K562 (cell line): ENCODE results near the gene SND1. TPM values are rescaled to one million over a fixed set of nuclear protein-coding genes. Genes with fewer than 3 reads are reported as not detected.

Experiments
- ATAC-seq: fragments of 200-7000 bp; cut with Tn5 transposase; 3 replicates; pipeline ENCODE4 v1.9.1; 2020; ENCODE audit warnings: moderate library complexity
- BruUV-seq: library from RNA; stranded (reverse); fragments of 400-500 nt; replicated peaks from 2 replicates; lab custom pipeline; 2021; lab: Mats Ljungman, UMichigan
- CTCF ChIA-PET: fragments of 300-600 bp; formaldehyde crosslinking; extraction: SDS; loops from one replicate; lab custom pipeline; 2021; ENCODE audit warnings: low intra/inter-chr PET ratio; lab: Yijun Ruan, JAX
- POLR2A ChIA-PET: fragments of 300-600, 350-650 bp; sonication (Branson Sonifier 250); formaldehyde crosslinking; extraction: SDS; loops from one replicate; lab custom pipeline; 2021; ENCODE audit warnings: antibody characterized with exemption, inconsistent platforms; lab: Yijun Ruan, JAX
- DNase-seq, 4 experiments: peaks; one replicate each; pipeline versions ENCODE4 v3.0.0 to v3.0.0-alpha.2; 2011 to 2018; ENCODE audit warnings: low spot score in 3 of 4, mixed read lengths in 3 of 4; ENCODE audit errors: extremely low read depth in 1 of 4
- FAIRE-seq: peaks from 2 replicates; lab custom pipeline; 2011; peaks lifted over from hg19 to GRCh38; lab: Jason Lieb, UNC
- H2AFZ ChIP-seq: 2 replicates; pipeline ENCODE4 v1.6.0; 2011; ENCODE audit warnings: low read depth, low read length, control low read depth, inconsistent platforms
- H3K27ac ChIP-seq: fragments of 200-600 bp; 3 replicates; pipeline ENCODE4 v1.8.0; 2011; ENCODE audit warnings: low read depth, mild to moderate bottlenecking, control low read depth, inconsistent platforms, low read length, moderate library complexity, mixed read lengths; ENCODE audit errors: extremely low read depth
- H3K27me3 ChIP-seq, 2 experiments: fragments of 300-600 bp in 1 of 2; 2 replicates in 1 of 2; 3 replicates in 1 of 2; pipeline versions ENCODE4 v1.6.0 to v1.8.0; 2011; ENCODE audit warnings: inconsistent platforms in 2 of 2, low read length in 2 of 2, mild to moderate bottlenecking in 1 of 2, mixed read lengths in 1 of 2, moderate library complexity in 1 of 2; ENCODE audit not compliant: control insufficient read depth in 2 of 2, insufficient read depth in 2 of 2
- H3K36me3 ChIP-seq: fragments of 300-600 bp; 3 replicates; pipeline ENCODE4 v1.8.0; 2011; ENCODE audit warnings: mild to moderate bottlenecking, low read length, inconsistent platforms; ENCODE audit not compliant: control insufficient read depth, insufficient read depth
- H3K4me1 ChIP-seq, 2 experiments: fragments of 200-600 bp in 1 of 2; replicated peaks in 1 of 2; 2 replicates in 1 of 2; 3 replicates in 1 of 2; pipeline versions ENCODE4 v1.5.1 to v1.8.0; 2011; ENCODE audit warnings: inconsistent platforms in 2 of 2, low read length in 2 of 2, mild to moderate bottlenecking in 1 of 2, mixed read lengths in 1 of 2, moderate library complexity in 1 of 2; ENCODE audit not compliant: control insufficient read depth in 2 of 2, insufficient read depth in 2 of 2
- H3K4me2 ChIP-seq: 2 replicates; pipeline ENCODE4 v1.6.1; 2011; ENCODE audit warnings: low read length, control low read depth, inconsistent platforms, mixed read lengths; ENCODE audit not compliant: insufficient read depth
- H3K4me3 ChIP-seq: fragments of 200-600 bp; sonication (generic), shearing (Covaris generic); 2 replicates; pipeline ENCODE4 v1.5.1; 2016; ENCODE audit warnings: control low read depth, inconsistent platforms
- H3K79me2 ChIP-seq: fragments of 200-600 bp; 3 replicates; pipeline ENCODE4 v1.8.0; 2011; ENCODE audit warnings: low read length, inconsistent platforms; ENCODE audit not compliant: control insufficient read depth, insufficient read depth
- H3K9ac ChIP-seq, 2 experiments: 2 replicates each; pipeline versions ENCODE4 v1.6.0 to v1.6.1; 2011; ENCODE audit warnings: low read depth in 2 of 2, low read length in 2 of 2, control low read depth in 1 of 2, inconsistent platforms in 1 of 2, mild to moderate bottlenecking in 1 of 2, mixed read lengths in 1 of 2; ENCODE audit not compliant: insufficient read depth in 1 of 2
- H3K9me1 ChIP-seq: one replicate; pipeline ENCODE4 v1.6.0; 2011; ENCODE audit warnings: inconsistent platforms, mild to moderate bottlenecking, low read length, moderate library complexity; ENCODE audit not compliant: control insufficient read depth, insufficient read depth
- H3K9me3 ChIP-seq: replicated peaks from 2 replicates; pipeline ENCODE4 v1.5.1; 2011; ENCODE audit warnings: low read depth, low read length, inconsistent platforms; ENCODE audit not compliant: control insufficient read depth, insufficient read depth
- H4K20me1 ChIP-seq: replicated peaks from 2 replicates; pipeline ENCODE4 v1.6.1; 2011; ENCODE audit warnings: low read length, inconsistent platforms, mixed read lengths; ENCODE audit not compliant: control insufficient read depth, insufficient read depth
- CHD4 ChIP-seq: fragments of 200-600 bp; sonication (generic); IDR thresholded peaks from 3 replicates; pipeline ENCODE4 v1.6.1; 2012; ENCODE audit warnings: low read depth, mild to moderate bottlenecking, mixed read lengths, low read length, inconsistent platforms; ENCODE audit not compliant: insufficient read depth, insufficient replicate concordance, poor library complexity, severe bottlenecking
- KDM1A ChIP-seq, 2 experiments: fragments of 450-650 bp; IDR thresholded peaks; 2 replicates each; pipeline ENCODE4 v1.6.1; 2016; ENCODE audit warnings: mild to moderate bottlenecking in 2 of 2
- KDM5B ChIP-seq: fragments of 200-600 bp; sonication (generic); IDR thresholded peaks from 2 replicates; pipeline ENCODE4 v1.6.1; 2012; ENCODE audit warnings: low read depth, mild to moderate bottlenecking, moderate library complexity, low read length, control low read depth, inconsistent platforms; ENCODE audit not compliant: insufficient replicate concordance
- RCOR1 ChIP-seq, 2 experiments: IDR thresholded peaks; 2 replicates each; pipeline ENCODE4 v1.6.1; 2012; ENCODE audit warnings: low read depth in 2 of 2, low read length in 2 of 2, borderline replicate concordance in 1 of 2, improper control_type of control experiment in 1 of 2
- ZNF347 ChIP-seq: fragments of 450-650 bp; formaldehyde crosslinking; IDR thresholded peaks from 2 replicates; pipeline ENCODE4 v1.4.0; 2020; ENCODE audit warnings: low read depth, mild to moderate bottlenecking, moderate library complexity
- WGBS: fragments of 100-300 bp; shearing (Covaris generic); methylation state at CpG from one replicate; pipeline ENCODE4 v1.1.6; 2016; ENCODE audit warnings: low coverage, mixed read lengths; ENCODE audit not compliant: insufficient coverage; ENCODE audit errors: missing lambda C conversion rate; 5-methylcytosine and 5-hydroxymethylcytosine counted together
- in situ Hi-C: fragments of 300-500 bp; cut with MboI; formaldehyde crosslinking; loops from 4 replicates; pipeline ENCODE4 v1.15.0; 2018; ENCODE audit warnings: inconsistent platforms, mixed read lengths
- intact Hi-C: fragments of 100-400 bp; cut with micrococcal nuclease; formaldehyde crosslinking; loops from 2 replicates; pipeline ENCODE4 v1.14.2; 2022
- polyA plus RNA-seq, 8 experiments: library from polyadenylated mRNA; depleted of rRNA in 4 of 8; stranded (reverse) in 5 of 8; unstranded in 3 of 8; fragments of >200 nt; fragmentation: Nextera tagmentation in 2 of 8; fragmentation: Illumina TruSeq in 1 of 8; extraction: Ambion mirVana in 2 of 8; extraction: Trizol in 1 of 8; gene quantifications; 2 replicates each; pipeline versions ENCODE4 v1.2.1 to v1.2.3, GENCODE V29; 2011 to 2014; ENCODE audit warnings: inconsistent platforms in 1 of 8, missing spikeins in 1 of 8
- total RNA-seq, 7 experiments: library from RNA; depleted of rRNA in 6 of 7; stranded (reverse); fragments of >200 nt in 6 of 7; fragmentation: Illumina TruSeq in 2 of 7; extraction: Trizol in 2 of 7; gene quantifications; 2 replicates each; pipeline versions ENCODE4 v1.2.1 to v1.2.3, GENCODE V29; 2011 to 2021; ENCODE audit warnings: low replicate concordance in 1 of 7
- TF ChIP-seq, protein P1 (sequence below): sonication (generic); formaldehyde crosslinking; IDR thresholded peaks from 2 replicates; pipeline ENCODE4 v1.8.0; 2022; ENCODE audit warnings: missing genetic modification reagents, mild to moderate bottlenecking, borderline replicate concordance
- TF ChIP-seq, protein P2 (sequence below): sonication (generic); formaldehyde crosslinking; IDR thresholded peaks from 2 replicates; pipeline ENCODE4 v1.8.0; 2023; ENCODE audit warnings: missing genetic modification reagents, mild to moderate bottlenecking, borderline replicate concordance
- TF ChIP-seq, protein P3 (sequence below): sonication (generic); formaldehyde crosslinking; IDR thresholded peaks from 2 replicates; pipeline ENCODE4 v1.9.0; 2022; ENCODE audit warnings: mild to moderate bottlenecking, missing genetic modification reagents

SND1 gene
- total and polyA plus RNA-seq, 9 of the 15 experiments (the other 6 are each of a cell fraction or from before 2014, with no cell fraction given) = 46.5 to 307 (median 191) TPM

DNA sequence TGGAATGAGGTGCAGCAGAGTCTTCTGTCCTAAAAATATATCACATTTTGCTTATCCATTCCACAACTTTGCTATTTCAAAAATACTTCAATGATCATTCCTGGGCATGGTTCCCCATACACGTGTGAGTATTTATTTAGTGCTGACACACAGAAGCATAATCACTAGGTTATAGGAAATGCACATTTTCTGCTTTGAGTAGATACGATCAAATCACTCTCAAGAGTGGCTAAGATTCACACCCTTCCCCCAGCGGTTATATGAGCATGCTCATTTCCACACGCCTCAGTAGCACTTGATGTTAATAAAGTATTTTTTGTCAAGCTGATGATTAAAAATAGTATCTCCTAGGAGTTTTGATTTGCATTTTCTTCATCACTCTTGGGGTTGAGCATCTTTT lies 472.8 kb downstream of the SND1 start:
- no peak for DNase-seq
- in situ Hi-C loops = no loop called here
- Histone ChIP-seq H3K9ac (no peak overlapping the region), H3K27ac (no peak overlapping the region), H3K27me3 (peaks cover 30 to 45% of the 10 kb centered on the region in 2 experiments), H3K4me2 (no peak overlapping the region), H3K9me3 (no peaks in the 10 kb centered on the region), H3K9me1 (no peaks in the 10 kb centered on the region), H3K4me3 (no peak overlapping the region), H4K20me1 (0 out of 2 replicates have a peak, but pooled peaks cover 3% of the 10 kb centered on the region), H3K4me1 (peaks cover 0 to 5% of the 10 kb centered on the region in 2 experiments; a peak in 2 of 5 replicates), H2AFZ (no peak overlapping the region), H3K79me2 (no peaks in the 10 kb centered on the region)
- no peak for FAIRE-seq
- BruUV-seq = no TSS peak
- ChIA-PET POLR2A (no interaction called here), CTCF (no interaction called here)
- 3% methylated on average over 4 of the region's 4 CpGs for WGBS
- no peak for ATAC-seq
- TF ChIP-seq CHD4 = no peak
- peak; percentile 65 to 76 for TF ChIP-seq KDM1A (IDR thresholded peaks at IDR 0.05)
- no peak for TF ChIP-seq KDM5B
- TF ChIP-seq RCOR1 (IDR thresholded peaks at IDR 0.05; ENCODE audit: borderline replicate concordance in 1 of 2, low read depth in 2 of 2, low read length in 2 of 2) = peak in 1 of 2 experiments; percentile 79; a peak in 2 of 4 replicates
- TF ChIP-seq, protein P1, sequence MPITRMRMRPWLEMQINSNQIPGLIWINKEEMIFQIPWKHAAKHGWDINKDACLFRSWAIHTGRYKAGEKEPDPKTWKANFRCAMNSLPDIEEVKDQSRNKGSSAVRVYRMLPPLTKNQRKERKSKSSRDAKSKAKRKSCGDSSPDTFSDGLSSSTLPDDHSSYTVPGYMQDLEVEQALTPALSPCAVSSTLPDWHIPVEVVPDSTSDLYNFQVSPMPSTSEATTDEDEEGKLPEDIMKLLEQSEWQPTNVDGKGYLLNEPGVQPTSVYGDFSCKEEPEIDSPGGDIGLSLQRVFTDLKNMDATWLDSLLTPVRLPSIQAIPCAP (CRISPR knock-in tag) = no peak
- no peak for TF ChIP-seq ZNF347 (CRISPR knock-in tag)
- TF ChIP-seq, protein P2, sequence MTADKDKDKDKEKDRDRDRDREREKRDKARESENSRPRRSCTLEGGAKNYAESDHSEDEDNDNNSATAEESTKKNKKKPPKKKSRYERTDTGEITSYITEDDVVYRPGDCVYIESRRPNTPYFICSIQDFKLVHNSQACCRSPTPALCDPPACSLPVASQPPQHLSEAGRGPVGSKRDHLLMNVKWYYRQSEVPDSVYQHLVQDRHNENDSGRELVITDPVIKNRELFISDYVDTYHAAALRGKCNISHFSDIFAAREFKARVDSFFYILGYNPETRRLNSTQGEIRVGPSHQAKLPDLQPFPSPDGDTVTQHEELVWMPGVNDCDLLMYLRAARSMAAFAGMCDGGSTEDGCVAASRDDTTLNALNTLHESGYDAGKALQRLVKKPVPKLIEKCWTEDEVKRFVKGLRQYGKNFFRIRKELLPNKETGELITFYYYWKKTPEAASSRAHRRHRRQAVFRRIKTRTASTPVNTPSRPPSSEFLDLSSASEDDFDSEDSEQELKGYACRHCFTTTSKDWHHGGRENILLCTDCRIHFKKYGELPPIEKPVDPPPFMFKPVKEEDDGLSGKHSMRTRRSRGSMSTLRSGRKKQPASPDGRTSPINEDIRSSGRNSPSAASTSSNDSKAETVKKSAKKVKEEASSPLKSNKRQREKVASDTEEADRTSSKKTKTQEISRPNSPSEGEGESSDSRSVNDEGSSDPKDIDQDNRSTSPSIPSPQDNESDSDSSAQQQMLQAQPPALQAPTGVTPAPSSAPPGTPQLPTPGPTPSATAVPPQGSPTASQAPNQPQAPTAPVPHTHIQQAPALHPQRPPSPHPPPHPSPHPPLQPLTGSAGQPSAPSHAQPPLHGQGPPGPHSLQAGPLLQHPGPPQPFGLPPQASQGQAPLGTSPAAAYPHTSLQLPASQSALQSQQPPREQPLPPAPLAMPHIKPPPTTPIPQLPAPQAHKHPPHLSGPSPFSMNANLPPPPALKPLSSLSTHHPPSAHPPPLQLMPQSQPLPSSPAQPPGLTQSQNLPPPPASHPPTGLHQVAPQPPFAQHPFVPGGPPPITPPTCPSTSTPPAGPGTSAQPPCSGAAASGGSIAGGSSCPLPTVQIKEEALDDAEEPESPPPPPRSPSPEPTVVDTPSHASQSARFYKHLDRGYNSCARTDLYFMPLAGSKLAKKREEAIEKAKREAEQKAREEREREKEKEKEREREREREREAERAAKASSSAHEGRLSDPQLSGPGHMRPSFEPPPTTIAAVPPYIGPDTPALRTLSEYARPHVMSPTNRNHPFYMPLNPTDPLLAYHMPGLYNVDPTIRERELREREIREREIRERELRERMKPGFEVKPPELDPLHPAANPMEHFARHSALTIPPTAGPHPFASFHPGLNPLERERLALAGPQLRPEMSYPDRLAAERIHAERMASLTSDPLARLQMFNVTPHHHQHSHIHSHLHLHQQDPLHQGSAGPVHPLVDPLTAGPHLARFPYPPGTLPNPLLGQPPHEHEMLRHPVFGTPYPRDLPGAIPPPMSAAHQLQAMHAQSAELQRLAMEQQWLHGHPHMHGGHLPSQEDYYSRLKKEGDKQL (CRISPR knock-in tag) = no peak
- TF ChIP-seq, protein P3, sequence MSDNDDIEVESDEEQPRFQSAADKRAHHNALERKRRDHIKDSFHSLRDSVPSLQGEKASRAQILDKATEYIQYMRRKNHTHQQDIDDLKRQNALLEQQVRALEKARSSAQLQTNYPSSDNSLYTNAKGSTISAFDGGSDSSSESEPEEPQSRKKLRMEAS = no peak
- TF ChIP-seq, all 486 proteins: peak for 2
- intact Hi-C loops = loop anchor here (5.0 kb wide), 1 partner anchor 82 kb away; no protein-coding TSS in a partner anchor
- no peaks in the 10 kb centered on the region for H3K36me3 ChIP-seq
